ENCODE data around the gene IGF2.
"Not testable (repeated sequence)": the region's sequence is repeated elsewhere in the genome, so short reads cannot be mapped to it uniquely, and the experiment has no call there.

The IGF2 gene

DNA sequence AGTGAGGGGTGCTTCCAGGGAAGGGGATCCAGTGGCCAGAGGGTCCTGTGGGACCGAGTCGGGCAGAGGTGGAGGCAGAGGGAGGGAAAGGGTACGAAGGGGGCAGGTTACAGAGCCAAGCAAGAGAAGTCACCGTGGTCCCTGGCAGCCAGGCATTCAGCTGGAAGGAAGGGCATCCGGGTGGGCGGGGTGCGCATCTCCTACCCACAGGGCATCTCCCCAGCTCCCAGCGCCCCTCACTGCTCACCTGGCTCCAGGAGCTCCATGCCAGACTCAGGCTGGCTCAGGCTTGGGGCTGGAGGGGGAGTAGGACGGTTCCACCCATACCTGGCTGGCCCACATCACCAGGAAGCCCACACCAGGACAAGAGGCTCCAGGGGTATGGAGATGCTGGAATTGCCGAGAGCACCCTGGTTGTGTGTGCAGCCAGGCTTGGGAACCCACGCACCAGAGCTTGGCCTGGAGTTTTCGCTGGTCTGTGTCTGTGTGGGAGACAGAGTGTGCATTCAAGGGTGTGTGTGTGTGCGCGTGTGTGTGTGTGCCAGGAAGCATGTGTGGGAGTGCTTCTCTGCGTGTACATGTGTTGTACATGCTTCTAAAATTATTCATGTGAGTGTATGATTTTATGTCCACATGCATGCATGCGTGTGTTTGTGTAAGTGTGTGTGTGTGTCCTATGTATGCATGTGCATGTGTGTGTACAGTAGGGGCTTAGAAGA is 39.0 kb upstream of the IGF2 start:
- not testable (repeated sequence) for H2BK15ac ChIP-seq (ENCODE audit: low read length); H3K4ac ChIP-seq (ENCODE audit: low read length); H3K4me3 ChIP-seq (ENCODE audit: low read length in 2 of 2); H4K91ac ChIP-seq (ENCODE audit: low read depth, low read length, poor library complexity); H3K36me3 ChIP-seq (replicated peaks in 1 of 2; ENCODE audit: control insufficient read depth in 2 of 2, insufficient read depth in 2 of 2, low read length in 2 of 2); H3K4me2 ChIP-seq (ENCODE audit: insufficient read depth, low read length, poor library complexity, severe bottlenecking); H3K14ac ChIP-seq (ENCODE audit: low read length); H3K9me3 ChIP-seq (replicated peaks in 1 of 2; ENCODE audit: control insufficient read depth in 2 of 2, insufficient read depth in 1 of 2, low read depth in 1 of 2, low read length in 2 of 2); H3K79me1 ChIP-seq (ENCODE audit: low read depth, low read length); H3K23ac ChIP-seq (ENCODE audit: low read depth, low read length, poor library complexity); H2BK5ac ChIP-seq (ENCODE audit: low read length); H4K8ac ChIP-seq (ENCODE audit: low read depth, low read length); H2BK120ac ChIP-seq (ENCODE audit: low read depth, low read length); H3K27ac ChIP-seq (replicated peaks; ENCODE audit: low read length); H2AFZ ChIP-seq (ENCODE audit: low read length); DNase-seq (ENCODE audit: low spot score)
- Histone ChIP-seq H2AK5ac (ENCODE audit: low read depth, low read length) (peak overlapping the region; percentile 88), H3K9ac (ENCODE audit: low read depth, low read length, poor library complexity) (peak overlapping the region; percentile 67), H3K4me1 (ENCODE audit: control insufficient read depth in 2 of 2, insufficient read depth in 1 of 2, low read depth in 1 of 2, low read length in 2 of 2) (peaks cover 0 to 10% of the 10 kb centered on the region in 2 donors), H3K18ac (ENCODE audit: low read length) (peak overlapping the region; percentile 41), H2BK12ac (ENCODE audit: low read length) (peak overlapping the region; percentile 41), H3K27me3 (ENCODE audit: control insufficient read depth in 3 of 3, insufficient read depth in 3 of 3, low read depth in 1 of 3, low read length in 3 of 3) (peaks cover 0 to 28% (median 0%) of the 10 kb centered on the region in 3 experiments)
- WGBS, 2 donors (ENCODE audit: extremely low coverage in 2 of 2, insufficient read length in 2 of 2, insufficient replicate concordance in 1 of 2) = no CpG with 5 or more reads among the region's 16 CpGs

DNA sequence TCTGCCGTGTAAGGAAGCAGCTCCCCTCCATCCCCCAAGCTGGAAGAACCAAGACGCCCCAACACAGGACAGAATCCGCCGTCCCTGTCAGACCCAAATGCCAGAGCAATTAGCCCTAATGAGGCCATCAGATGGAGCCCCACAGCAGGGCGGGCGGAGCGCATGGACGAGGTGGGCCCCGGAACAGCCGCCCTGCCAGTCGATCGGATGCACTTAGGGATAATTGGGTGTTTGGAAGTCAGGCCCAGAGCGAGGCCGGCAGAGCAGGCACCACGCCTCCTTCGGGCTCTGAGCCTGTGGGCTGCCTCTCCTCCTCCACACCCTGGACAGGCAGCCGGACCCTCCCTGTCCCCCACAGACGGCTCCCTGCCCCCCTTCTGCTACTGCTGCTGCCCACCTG is 37.9 kb upstream of the IGF2 start:
- no peak overlapping the region for H3K4me3 ChIP-seq (ENCODE audit: low read length in 2 of 2)
- H3K4ac ChIP-seq (ENCODE audit: low read length) = no peak overlapping the region
- peak overlapping the region; percentile 86 for H4K8ac ChIP-seq (ENCODE audit: low read depth, low read length)
- H3K9me3 ChIP-seq (replicated peaks in 1 of 2; ENCODE audit: control insufficient read depth in 2 of 2, insufficient read depth in 1 of 2, low read depth in 1 of 2, low read length in 2 of 2) = no peaks in the 10 kb centered on the region
- no peak for DNase-seq (ENCODE audit: low spot score)
- peak overlapping the region; percentile 72 for H2AK5ac ChIP-seq (ENCODE audit: low read depth, low read length)
- H2BK5ac ChIP-seq (ENCODE audit: low read length) = no peak overlapping the region
- H3K4me2 ChIP-seq (ENCODE audit: insufficient read depth, low read length, poor library complexity, severe bottlenecking) = no peak overlapping the region
- H2BK15ac ChIP-seq (ENCODE audit: low read length) = peak overlapping the region; percentile 71
- WGBS, 2 donors (ENCODE audit: extremely low coverage in 2 of 2, insufficient read length in 2 of 2, insufficient replicate concordance in 1 of 2) = no CpG with 5 or more reads among the region's 18 CpGs
- peaks cover 0 to 2% of the 10 kb centered on the region in 2 donors for H3K36me3 ChIP-seq (replicated peaks in 1 of 2; ENCODE audit: control insufficient read depth in 2 of 2, insufficient read depth in 2 of 2, low read length in 2 of 2)
- peaks cover 0 to 10% of the 10 kb centered on the region in 2 donors for H3K4me1 ChIP-seq (ENCODE audit: control insufficient read depth in 2 of 2, insufficient read depth in 1 of 2, low read depth in 1 of 2, low read length in 2 of 2)
- H4K91ac ChIP-seq (ENCODE audit: low read depth, low read length, poor library complexity) = peak overlapping the region; percentile 46
- H3K79me1 ChIP-seq (ENCODE audit: low read depth, low read length) = peaks cover 5% of the 10 kb centered on the region
- H2BK120ac ChIP-seq (ENCODE audit: low read depth, low read length) = peak overlapping the region; percentile 82
- peaks cover 0 to 28% (median 0%) of the 10 kb centered on the region in 3 experiments for H3K27me3 ChIP-seq (ENCODE audit: control insufficient read depth in 3 of 3, insufficient read depth in 3 of 3, low read depth in 1 of 3, low read length in 3 of 3)
- H3K18ac ChIP-seq (ENCODE audit: low read length) = peak overlapping the region; percentile 77
- H3K14ac ChIP-seq (ENCODE audit: low read length) = peak overlapping the region; percentile 47
- H3K23ac ChIP-seq (ENCODE audit: low read depth, low read length, poor library complexity) = peak overlapping the region; percentile 67
- no peak overlapping the region for H3K27ac ChIP-seq (replicated peaks; ENCODE audit: low read length)
- no peak overlapping the region for H3K9ac ChIP-seq (ENCODE audit: low read depth, low read length, poor library complexity)
- H2BK12ac ChIP-seq (ENCODE audit: low read length) = peak overlapping the region; percentile 63
- H2AFZ ChIP-seq (ENCODE audit: low read length) = no peak overlapping the region

DNA sequence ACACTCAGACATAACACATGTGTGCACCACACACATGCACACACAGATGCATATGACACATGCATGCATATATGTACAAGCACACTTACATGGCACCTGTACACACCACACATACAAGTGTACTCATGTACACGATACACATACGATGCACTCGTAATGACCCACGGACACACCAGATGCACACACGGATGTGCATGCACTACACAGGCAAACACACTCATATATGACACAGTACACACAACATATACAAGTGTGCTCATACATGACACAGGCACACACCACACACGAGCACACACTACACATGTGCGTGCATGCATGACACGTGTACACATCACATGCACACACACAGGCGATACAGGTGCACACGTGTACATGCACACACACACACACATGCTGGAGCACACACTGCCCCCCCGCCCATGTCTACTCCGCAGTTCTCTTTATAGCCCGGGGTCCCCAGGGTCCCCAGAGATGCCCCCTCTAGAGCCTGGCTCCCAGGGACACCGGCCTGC is 37.3 kb upstream of the IGF2 start:
- Histone ChIP-seq H3K4me3 (ENCODE audit: low read length in 2 of 2) (peak overlapping the region in 1 of 2 donors; percentile 38), H2AFZ (ENCODE audit: low read length) (no peak overlapping the region), H3K23ac (ENCODE audit: low read depth, low read length, poor library complexity) (peak overlapping the region; percentile 67), H3K4me1 (ENCODE audit: control insufficient read depth in 2 of 2, insufficient read depth in 1 of 2, low read depth in 1 of 2, low read length in 2 of 2) (peaks cover 0 to 12% of the 10 kb centered on the region in 2 donors), H3K9ac (ENCODE audit: low read depth, low read length, poor library complexity) (peak overlapping the region; percentile 65), H2BK5ac (ENCODE audit: low read length) (no peak overlapping the region), H3K18ac (ENCODE audit: low read length) (peak overlapping the region; percentile 77), H4K91ac (ENCODE audit: low read depth, low read length, poor library complexity) (peak overlapping the region; percentile 25), H3K9me3 (replicated peaks in 1 of 2; ENCODE audit: control insufficient read depth in 2 of 2, insufficient read depth in 1 of 2, low read depth in 1 of 2, low read length in 2 of 2) (no peaks in the 10 kb centered on the region), H3K27ac (replicated peaks; ENCODE audit: low read length) (no peak overlapping the region), H2BK15ac (ENCODE audit: low read length) (peak overlapping the region; percentile 71), H3K36me3 (replicated peaks in 1 of 2; ENCODE audit: control insufficient read depth in 2 of 2, insufficient read depth in 2 of 2, low read length in 2 of 2) (peaks cover 0 to 2% of the 10 kb centered on the region in 2 donors), H3K4ac (ENCODE audit: low read length) (no peak overlapping the region), H3K4me2 (ENCODE audit: insufficient read depth, low read length, poor library complexity, severe bottlenecking) (no peak overlapping the region), H2AK5ac (ENCODE audit: low read depth, low read length) (peak overlapping the region; percentile 72), H4K8ac (ENCODE audit: low read depth, low read length) (no peak overlapping the region), H3K27me3 (ENCODE audit: control insufficient read depth in 3 of 3, insufficient read depth in 3 of 3, low read depth in 1 of 3, low read length in 3 of 3) (peaks cover 0 to 28% (median 0%) of the 10 kb centered on the region in 3 experiments), H2BK12ac (ENCODE audit: low read length) (no peak overlapping the region), H3K14ac (ENCODE audit: low read length) (peak overlapping the region; percentile 2), H2BK120ac (ENCODE audit: low read depth, low read length) (no peak overlapping the region), H3K79me1 (ENCODE audit: low read depth, low read length) (peaks cover 5% of the 10 kb centered on the region)
- no peak for DNase-seq (ENCODE audit: low spot score)
- WGBS, 2 donors (ENCODE audit: extremely low coverage in 2 of 2, insufficient read length in 2 of 2, insufficient replicate concordance in 1 of 2) = no CpG with 5 or more reads among the region's 14 CpGs

DNA sequence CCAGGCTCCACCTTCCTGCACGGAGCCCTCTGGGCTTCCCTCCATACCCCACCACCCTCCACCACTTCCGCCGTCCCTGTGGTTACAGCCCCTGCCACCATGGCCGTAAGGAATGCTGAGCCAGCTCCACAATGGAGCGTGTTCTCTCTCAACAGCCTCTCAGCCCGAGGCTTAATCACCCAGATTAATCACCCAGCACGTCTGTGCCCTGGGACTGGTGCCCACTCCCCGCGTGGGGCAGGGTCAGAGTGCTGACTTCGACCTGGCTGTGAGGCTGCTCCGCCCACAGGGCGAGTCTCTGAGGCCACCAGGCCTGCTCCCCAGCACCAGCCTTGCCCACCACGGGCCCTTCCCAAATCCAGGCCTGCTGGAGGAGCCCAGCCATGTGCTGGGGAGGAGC is 36.5 kb upstream of the IGF2 start:
- Histone ChIP-seq H3K27ac (replicated peaks; ENCODE audit: low read length) (no peak overlapping the region), H3K36me3 (replicated peaks in 1 of 2; ENCODE audit: control insufficient read depth in 2 of 2, insufficient read depth in 2 of 2, low read length in 2 of 2) (peaks cover 0 to 2% of the 10 kb centered on the region in 2 donors), H3K4me2 (ENCODE audit: insufficient read depth, low read length, poor library complexity, severe bottlenecking) (no peak overlapping the region), H3K79me1 (ENCODE audit: low read depth, low read length) (peaks cover 4% of the 10 kb centered on the region), H2AFZ (ENCODE audit: low read length) (no peak overlapping the region), H2BK15ac (ENCODE audit: low read length) (peak overlapping the region; percentile 64), H2BK12ac (ENCODE audit: low read length) (peak overlapping the region; percentile 91), H3K14ac (ENCODE audit: low read length) (no peak overlapping the region), H2BK5ac (ENCODE audit: low read length) (peak overlapping the region; percentile 84), H4K8ac (ENCODE audit: low read depth, low read length) (no peak overlapping the region), H4K91ac (ENCODE audit: low read depth, low read length, poor library complexity) (peak overlapping the region; percentile 25), H2AK5ac (ENCODE audit: low read depth, low read length) (peak overlapping the region; percentile 80), H3K4me1 (ENCODE audit: control insufficient read depth in 2 of 2, insufficient read depth in 1 of 2, low read depth in 1 of 2, low read length in 2 of 2) (peaks cover 0 to 12% of the 10 kb centered on the region in 2 donors), H3K9me3 (replicated peaks in 1 of 2; ENCODE audit: control insufficient read depth in 2 of 2, insufficient read depth in 1 of 2, low read depth in 1 of 2, low read length in 2 of 2) (no peaks in the 10 kb centered on the region), H3K4me3 (ENCODE audit: low read length in 2 of 2) (no peak overlapping the region), H2BK120ac (ENCODE audit: low read depth, low read length) (peak overlapping the region; percentile 55), H3K4ac (ENCODE audit: low read length) (no peak overlapping the region), H3K27me3 (ENCODE audit: control insufficient read depth in 3 of 3, insufficient read depth in 3 of 3, low read depth in 1 of 3, low read length in 3 of 3) (peaks cover 0 to 23% (median 0%) of the 10 kb centered on the region in 3 experiments), H3K18ac (ENCODE audit: low read length) (peak overlapping the region; percentile 72), H3K23ac (ENCODE audit: low read depth, low read length, poor library complexity) (peak overlapping the region; percentile 25), H3K9ac (ENCODE audit: low read depth, low read length, poor library complexity) (no peak overlapping the region)
- whole genome bisulfite sequencing, 2 donors (ENCODE audit: extremely low coverage in 2 of 2, insufficient read length in 2 of 2, insufficient replicate concordance in 1 of 2) = no CpG with 5 or more reads among the region's 13 CpGs
- no peak for DNase-seq (ENCODE audit: low spot score)

All from neuronal stem cell (in vitro differentiated cells).